ENCODE results near the gene HOXA3. TPM values are rescaled to one million over a fixed set of nuclear protein-coding genes. Genes with fewer than 3 reads are reported as not detected.

HOXA3 gene
- total RNA-seq, 1 donor from 2014 or later, result 0.10 TPM

Other genes starting within 250 kb of the HOXA3 start
- not detected in 2 replicates for gene HOXA1, start 56.6 kb downstream of the HOXA3 start, total RNA-seq
- gene HOXA2, start 49.9 kb downstream of the HOXA3 start, total RNA-seq, result not detected in 2 replicates
- not detected in 2 replicates for gene HOXA4, start 21.8 kb downstream of the HOXA3 start, total RNA-seq
- gene HOXA5, start 8.9 kb downstream of the HOXA3 start, total RNA-seq, result not detected in 2 replicates
- not detected in 2 replicates for gene HOXA6, start 4.8 kb downstream of the HOXA3 start, total RNA-seq
- not detected in 2 replicates for gene HOXA7, start 4.1 kb upstream of the HOXA3 start, total RNA-seq
- not detected in 2 replicates for gene HOXA9, start 13.0 kb upstream of the HOXA3 start, total RNA-seq
- not detected in 2 replicates for gene HOXA10, start 21.7 kb upstream of the HOXA3 start, total RNA-seq
- not detected in 2 replicates for gene HOXA11, start 32.6 kb upstream of the HOXA3 start, total RNA-seq
- not detected in 2 replicates for gene HOXA13, start 47.5 kb upstream of the HOXA3 start, total RNA-seq
- 0.50 TPM in 1 of 2 replicates, not detected in the other for gene EVX1, start 90.2 kb upstream of the HOXA3 start, total RNA-seq